ENCODE data around the gene CYSLTR2.

The CYSLTR2 gene

DNA sequence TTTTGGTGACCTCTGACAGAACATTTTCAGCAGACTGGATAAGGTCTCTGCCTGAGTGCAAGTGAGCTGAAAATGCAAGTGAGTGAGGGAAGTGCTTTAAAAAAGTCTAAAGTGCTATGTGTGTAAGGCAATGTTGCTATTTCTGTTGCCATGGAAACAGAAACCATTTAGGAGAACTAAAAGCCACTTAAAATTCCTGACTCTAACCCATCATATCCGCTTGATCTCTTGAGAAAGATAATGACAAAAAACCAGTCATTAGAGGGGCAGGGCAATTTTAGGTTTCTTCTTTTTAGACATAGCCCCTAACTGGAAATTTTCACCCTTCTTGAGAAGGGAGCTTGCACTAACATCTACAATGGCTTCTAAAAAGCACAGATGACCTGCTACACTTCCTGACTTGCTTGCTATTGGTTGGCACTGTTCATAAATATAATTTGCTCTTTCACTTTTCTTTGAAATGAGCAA is at the start of gene CYSLTR2:
Gene CYSLTR2, plus strand, starts transcription at position 458 of the 468 bp plus-strand sequence. CDS start 52,889 bp downstream, outside the sequence.
- DNase-seq (ENCODE audit: low spot score): no peak

GRCh38 chr13:48615049-48615448 is 38.7 kb upstream of the CYSLTR2 start:
- no peak for DNase-seq (ENCODE audit: low spot score)

GRCh38 chr13:48618937-48619336 is 34.8 kb upstream of the CYSLTR2 start:
- DNase-seq (ENCODE audit: low spot score): no peak

DNA sequence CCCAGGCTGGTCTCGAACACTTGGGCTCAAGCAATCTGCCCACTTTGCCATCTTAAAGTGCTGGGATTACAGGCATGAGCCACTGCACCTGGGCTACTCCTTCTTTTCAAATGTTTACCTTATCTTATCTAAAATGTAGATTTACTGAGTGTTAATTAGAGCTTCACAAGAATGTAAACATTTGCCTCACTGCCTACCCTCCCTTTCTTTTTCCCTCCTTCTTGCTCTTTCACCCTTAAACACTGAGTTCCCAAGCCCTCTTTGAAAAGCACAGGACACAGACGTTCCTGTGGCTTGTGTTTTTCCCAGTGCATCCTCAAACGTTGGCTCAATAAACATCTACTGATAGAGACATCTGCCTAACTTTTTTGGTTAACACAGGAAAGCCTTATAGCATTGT is 32.7 kb upstream of the CYSLTR2 start:
- DNase-seq (ENCODE audit: low spot score): no peak

GRCh38 chr13:48624016-48624415 is 29.7 kb upstream of the CYSLTR2 start:
- no peak for DNase-seq (ENCODE audit: low spot score)

- no peak for DNase-seq (ENCODE audit: low spot score)
Observed at GRCh38 chr13:48624858-48625257, 28.9 kb upstream of the CYSLTR2 start.

DNA sequence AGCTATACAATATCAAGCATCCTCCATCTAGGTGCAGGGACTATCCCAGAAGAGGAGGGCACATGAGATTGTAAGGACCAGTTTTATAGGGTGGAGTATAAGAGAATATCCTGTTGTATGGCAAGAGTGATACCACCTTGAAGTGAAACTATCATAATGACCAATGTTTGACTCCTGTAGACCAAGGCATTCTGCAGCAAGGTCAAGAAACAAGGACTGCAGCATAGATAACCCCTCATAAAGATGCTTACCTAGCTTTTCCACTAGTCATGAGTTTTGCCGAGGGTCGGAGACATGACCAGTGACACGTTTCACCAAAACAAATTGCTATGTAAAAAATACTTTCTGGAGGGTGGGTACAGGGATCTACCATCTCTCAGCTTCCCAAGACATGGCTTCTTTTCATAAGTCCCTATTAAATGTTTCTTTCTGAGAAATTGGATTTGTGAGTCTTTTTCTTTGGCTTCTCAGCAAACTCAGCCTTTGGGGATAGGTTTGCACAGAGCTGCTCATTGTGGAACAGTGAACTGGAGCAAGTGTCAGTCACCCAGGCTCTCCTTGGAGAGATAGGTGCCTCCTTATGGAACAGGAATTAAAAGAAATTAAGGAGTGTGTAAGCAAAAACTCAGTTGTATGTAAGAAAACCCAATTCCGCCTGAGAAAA is 28.2 kb upstream of the CYSLTR2 start:
- DNase-seq (ENCODE audit: low spot score): no peak

GRCh38 chr13:48626077-48626449 is 27.7 kb upstream of the CYSLTR2 start:
- DNase-seq (ENCODE audit: low spot score): no peak

DNA sequence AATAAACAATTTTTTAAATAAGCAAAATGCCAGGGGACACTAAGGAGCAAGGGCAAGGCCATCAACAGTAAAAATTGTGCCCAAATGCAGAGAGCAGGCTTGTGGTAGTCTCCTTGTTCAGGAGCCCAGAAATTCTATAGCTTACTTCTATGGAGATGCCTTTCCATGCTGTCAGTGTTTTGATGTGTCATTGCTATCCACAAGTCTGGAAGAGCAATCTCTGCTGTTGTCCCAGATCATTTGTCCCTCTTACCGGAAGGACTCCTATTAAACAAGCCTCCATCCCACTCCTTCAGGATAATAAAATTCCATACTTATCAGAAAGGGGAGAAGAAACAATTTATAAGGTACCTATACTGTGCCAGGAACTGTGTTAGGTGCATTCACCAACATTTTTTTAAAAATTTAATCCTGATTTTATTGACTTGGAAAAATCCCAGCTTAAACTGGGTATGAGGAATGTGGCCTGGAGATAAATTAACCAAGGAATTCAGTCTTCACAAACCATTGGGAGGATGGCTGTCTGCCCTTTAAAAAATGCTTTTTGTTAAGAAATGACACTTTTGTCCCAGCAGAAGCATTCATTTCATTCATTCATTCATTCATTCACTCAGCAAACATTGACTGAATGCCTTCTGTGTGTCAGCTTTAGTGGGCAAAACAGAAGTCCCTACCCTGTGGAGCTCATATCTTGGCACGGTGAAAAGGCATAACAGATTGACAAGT is 26.8 kb upstream of the CYSLTR2 start:
- no peak for DNase-seq (ENCODE audit: low spot score)

DNA sequence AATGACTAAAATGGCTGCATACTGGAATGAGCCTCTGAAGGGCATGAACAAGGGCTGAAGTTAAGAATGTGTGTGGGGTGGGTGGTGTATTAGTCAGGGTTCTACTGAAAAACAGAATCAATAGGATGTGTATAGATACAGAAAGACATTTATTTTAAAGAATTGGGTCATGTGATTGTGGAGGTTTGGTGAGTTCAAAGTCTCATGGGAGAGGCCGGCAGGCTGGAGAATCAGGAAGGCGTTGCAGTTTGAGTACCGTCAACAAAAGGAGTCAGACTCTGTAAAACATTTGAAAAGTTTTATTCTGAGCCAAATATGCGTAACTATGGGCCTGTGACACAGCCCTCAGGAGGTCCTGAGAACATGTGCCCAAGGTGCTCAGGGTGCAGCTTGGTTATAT is 24.5 kb upstream of the CYSLTR2 start:
- no peak for DNase-seq (ENCODE audit: low spot score)

DNA sequence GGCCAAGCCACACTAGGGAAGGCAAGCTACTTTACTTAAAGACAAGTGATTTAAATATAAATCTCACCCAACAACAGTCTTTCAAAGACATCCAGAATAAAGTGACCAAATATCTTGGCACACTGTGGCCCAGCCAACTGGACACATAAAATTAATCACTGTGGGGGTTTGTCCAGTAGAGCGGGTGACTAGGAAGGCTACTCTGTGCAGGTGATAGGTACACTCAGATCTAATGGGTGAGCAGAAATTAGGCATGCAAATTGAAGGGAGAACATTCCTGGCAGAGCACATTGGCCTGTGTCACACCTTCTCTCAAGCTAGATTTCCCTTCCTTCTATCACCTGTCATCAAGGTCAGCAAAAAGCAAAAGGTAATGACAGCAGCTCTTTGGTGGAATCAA is 23.4 kb upstream of the CYSLTR2 start:
- DNase-seq (ENCODE audit: low spot score): no peak

DNA sequence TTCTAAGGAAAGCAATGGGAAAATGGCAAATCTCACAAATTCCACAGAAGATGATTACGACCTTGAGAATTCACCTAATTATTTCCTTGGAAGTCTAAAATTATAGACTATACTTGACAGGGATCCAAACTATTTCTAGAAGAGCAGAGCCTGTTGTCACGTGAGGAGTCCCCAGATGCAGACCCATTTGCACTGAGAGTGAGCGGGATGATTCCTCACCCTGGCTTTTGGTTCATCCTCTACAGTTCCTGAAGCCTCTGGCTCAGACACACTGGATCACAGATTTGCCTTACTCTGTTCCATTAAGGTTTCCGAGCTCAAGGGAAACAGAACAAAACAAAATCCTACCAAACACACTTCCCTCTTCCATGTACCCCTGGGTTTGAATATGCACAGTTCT is 23.0 kb upstream of the CYSLTR2 start:
- peak; percentile 21 for DNase-seq (ENCODE audit: low spot score)

DNA sequence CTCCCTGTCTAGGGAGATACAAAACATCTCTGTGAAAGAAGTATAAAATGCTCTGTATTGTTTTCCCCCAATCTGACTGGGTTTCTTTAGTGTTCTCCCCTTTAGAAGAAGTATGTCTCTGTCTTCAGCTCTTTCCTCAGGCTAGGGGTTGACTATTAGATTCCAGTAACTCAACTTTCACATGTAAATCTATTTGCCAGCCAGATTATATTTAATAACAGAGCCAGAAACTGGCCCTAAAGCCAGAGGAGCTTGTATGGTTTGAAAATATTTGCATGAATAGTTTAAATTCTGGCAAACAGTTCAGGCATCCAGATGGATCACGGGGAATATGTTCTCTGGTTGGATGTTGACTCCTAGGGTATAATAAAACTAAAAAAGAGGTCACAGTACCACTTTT is 22.3 kb upstream of the CYSLTR2 start:
- no peak for DNase-seq (ENCODE audit: low spot score)

GRCh38 chr13:48633700-48634099 is 20.0 kb upstream of the CYSLTR2 start:
- no peak for DNase-seq (ENCODE audit: low spot score)

- no peak for DNase-seq (ENCODE audit: low spot score)
Observed at GRCh38 chr13:48634636-48635035, 19.1 kb upstream of the CYSLTR2 start.

DNA sequence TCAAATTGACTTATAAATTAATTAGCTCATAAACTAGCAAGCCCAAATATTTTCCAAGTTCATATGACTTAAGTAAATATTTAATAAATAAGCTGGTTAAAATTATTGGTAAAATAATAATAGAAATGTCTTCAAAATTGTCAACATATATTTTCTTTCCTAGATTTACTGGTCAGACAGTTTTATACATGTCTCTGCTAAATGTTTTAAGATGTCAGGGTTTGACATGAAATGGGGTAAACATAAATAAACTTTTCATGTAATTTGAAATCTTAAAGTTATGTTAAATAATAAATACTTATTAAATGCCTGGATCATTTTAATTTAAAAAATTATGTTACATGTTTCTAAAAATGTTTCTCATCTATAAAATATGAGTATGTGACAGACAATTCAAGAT is 18.3 kb upstream of the CYSLTR2 start:
- DNase-seq (ENCODE audit: low spot score): no peak

GRCh38 chr13:48636550-48636949 is 17.2 kb upstream of the CYSLTR2 start:
- DNase-seq (ENCODE audit: low spot score): no peak

DNA sequence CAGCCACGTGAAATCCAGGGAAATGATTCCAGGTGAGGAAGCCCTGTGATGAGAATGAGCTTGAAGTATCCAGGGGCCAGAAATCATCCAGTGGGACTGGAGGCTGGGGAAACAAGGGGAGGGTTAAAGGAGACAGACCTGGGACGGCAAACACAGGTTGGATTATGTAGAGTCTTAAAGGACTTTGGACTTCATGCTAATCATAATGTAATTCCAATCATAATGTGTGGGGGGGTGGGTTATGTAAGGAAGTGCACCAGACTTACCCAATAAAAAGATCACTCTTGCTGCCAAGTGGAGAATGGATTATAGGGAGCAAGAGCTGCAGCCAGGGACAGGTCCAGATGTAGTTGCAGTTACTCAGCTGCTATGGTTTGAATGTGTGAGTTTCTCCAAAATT is 16.1 kb upstream of the CYSLTR2 start:
- no peak for DNase-seq (ENCODE audit: low spot score)

GRCh38 chr13:48640767-48641166 is 13.0 kb upstream of the CYSLTR2 start:
- no peak for DNase-seq (ENCODE audit: low spot score)

DNA sequence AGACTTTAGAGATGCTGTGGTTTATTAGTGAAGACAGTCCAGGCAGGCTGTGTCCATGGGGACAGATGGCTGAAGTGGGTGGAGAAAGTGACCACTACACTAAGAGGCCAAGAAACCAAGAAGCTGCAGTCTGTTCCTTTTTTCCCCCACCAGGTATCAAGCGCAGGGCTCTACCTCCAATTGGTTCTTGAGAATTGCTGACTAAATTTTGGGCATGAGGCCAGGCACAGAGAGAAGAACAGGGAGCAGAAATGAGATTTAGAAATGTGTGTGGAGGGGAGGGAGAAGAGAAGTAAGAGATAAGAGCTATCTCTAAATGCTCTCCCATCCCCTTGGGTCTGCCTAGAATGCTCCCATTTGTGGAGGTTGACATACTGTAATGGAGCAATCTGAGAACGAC is 12.3 kb upstream of the CYSLTR2 start:
- no peak for DNase-seq (ENCODE audit: low spot score)

GRCh38 chr13:48642061-48642460 is 11.7 kb upstream of the CYSLTR2 start:
- no peak for DNase-seq (ENCODE audit: low spot score)

GRCh38 chr13:48643159-48643558 is 10.6 kb upstream of the CYSLTR2 start:
- DNase-seq (ENCODE audit: low spot score): no peak

GRCh38 chr13:48644141-48644540 is 9.6 kb upstream of the CYSLTR2 start:
- DNase-seq (ENCODE audit: low spot score): no peak

DNA sequence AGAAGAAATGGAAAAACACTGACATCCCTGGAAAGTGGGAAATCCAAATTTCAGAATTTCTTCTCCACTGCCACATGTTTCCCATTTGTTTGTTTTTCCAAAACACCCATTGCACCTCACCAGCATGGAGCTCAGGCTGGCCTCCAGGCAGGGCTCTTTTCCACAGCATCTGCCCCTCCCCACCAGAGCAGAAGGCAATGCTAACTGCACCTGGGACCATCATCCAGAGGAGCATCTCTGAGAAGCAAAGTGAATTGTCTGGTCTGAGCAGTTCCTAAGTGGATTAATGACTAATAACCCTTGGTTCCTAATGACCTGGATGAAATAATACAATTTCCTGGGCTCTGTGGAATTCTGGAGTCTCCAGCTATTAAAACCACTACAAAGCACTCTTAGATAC is 8.8 kb upstream of the CYSLTR2 start:
- no peak for DNase-seq (ENCODE audit: low spot score)
